Right hindlimb (tissue), 1 donor: ENCODE measurements around the gene XPC.
A peak's percentile ranks its signal among the peaks of the same experiment; 100 is the strongest.

ENCODE experiments used
- DNase-seq: peaks from one replicate; pipeline ENCODE4 v3.0.0-alpha.2; 2018

XPC gene

GRCh38 chr3:14146381-14147065 is 31.9 kb downstream of the XPC start:
- DNase-seq = no peak

- no peak for DNase-seq
These were observed 32.6 kb downstream of the XPC start for GRCh38 chr3:14145670-14146380.

GRCh38 chr3:14145236-14145635 is 33.2 kb downstream of the XPC start:
- no peak for DNase-seq

GRCh38 chr3:14144423-14145075 is 33.9 kb downstream of the XPC start:
- peak; percentile 84 for DNase-seq

GRCh38 chr3:14143271-14144225 is 34.9 kb downstream of the XPC start:
- peak; percentile 44 for DNase-seq

- no peak for DNase-seq
These were observed 35.7 kb downstream of the XPC start for GRCh38 chr3:14142567-14143270.

- DNase-seq = no peak
These were observed 36.6 kb downstream of the XPC start for GRCh38 chr3:14141602-14142341.

GRCh38 chr3:14141144-14141543 is 37.3 kb downstream of the XPC start:
- DNase-seq = no peak

- DNase-seq = no peak
These were observed 37.7 kb downstream of the XPC start for GRCh38 chr3:14140668-14141067.

- DNase-seq = no peak
These were observed 38.6 kb downstream of the XPC start for GRCh38 chr3:14139771-14140170.

GRCh38 chr3:14138878-14139655 is 39.3 kb downstream of the XPC start:
- no peak for DNase-seq

GRCh38 chr3:14138109-14138877 is 40.1 kb downstream of the XPC start:
- no peak for DNase-seq

GRCh38 chr3:14137445-14137844 is 41.0 kb downstream of the XPC start:
- no peak for DNase-seq

GRCh38 chr3:14137004-14137403 is 41.4 kb downstream of the XPC start:
- DNase-seq = no peak

GRCh38 chr3:14135581-14135980 is 42.8 kb downstream of the XPC start:
- no peak for DNase-seq

GRCh38 chr3:14134291-14134690 is 44.1 kb downstream of the XPC start:
- no peak for DNase-seq

GRCh38 chr3:14133876-14134275 is 44.5 kb downstream of the XPC start:
- DNase-seq = no peak

- no peak for DNase-seq
These were observed 45.1 kb downstream of the XPC start for GRCh38 chr3:14133188-14133800.

GRCh38 chr3:14132689-14133088 is 45.7 kb downstream of the XPC start:
- no peak for DNase-seq
